ENCODE measurements around the gene MTFR1L. TPM values are rescaled to one million over a fixed set of nuclear protein-coding genes. Genes with fewer than 3 reads are reported as not detected.
A peak's percentile ranks its signal among the peaks of the same experiment; 100 is the strongest.

The MTFR1L gene
- total and polyA plus RNA-seq, 9 of the 15 experiments (the other 6 are each of a cell fraction or from before 2014, with no cell fraction given), result 41.4 to 98.5 (median 53.7) TPM

- no peak for TF ChIP-seq HOMEZ (CRISPR knock-in tag; IDR thresholded peaks at IDR 0.05)
- no peak for TF ChIP-seq NR2F6 (CRISPR knock-in tag; IDR thresholded peaks at IDR 0.05)
- peak; percentile 98 for TF ChIP-seq ZBTB7A (IDR thresholded peaks at IDR 0.05; ENCODE audit: borderline replicate concordance, control insufficient read depth, low read depth, low read length)
- TF ChIP-seq XRCC3 (IDR thresholded peaks at IDR 0.05), result no peak
- TF ChIP-seq TFAP4 (CRISPR knock-in tag; IDR thresholded peaks at IDR 0.05; ENCODE audit: borderline replicate concordance), result peak; percentile 53; the same call in 1 of the 2 replicates
- TF ChIP-seq SIN3B (IDR thresholded peaks at IDR 0.05; ENCODE audit: low read depth), result no peak
- no peak for TF ChIP-seq IRF1 (CRISPR knock-in tag; IDR thresholded peaks at IDR 0.05; ENCODE audit: borderline replicate concordance)
- no peak for TF ChIP-seq GTF2F1 (IDR thresholded peaks at IDR 0.05; ENCODE audit: low read depth, low read length)
- TF ChIP-seq NFIC (IDR thresholded peaks at IDR 0.05), result peak; percentile 20; the same call in 1 of the 2 replicates
- TF ChIP-seq SNAPC5 (CRISPR knock-in tag; IDR thresholded peaks at IDR 0.05), result no peak
- TF ChIP-seq ELK3 (CRISPR knock-in tag; IDR thresholded peaks at IDR 0.05), result no peak
- TF ChIP-seq TCF3 (CRISPR knock-in tag; IDR thresholded peaks at IDR 0.05), result peak; percentile 63
- 0 out of 2 replicates have a peak, but pooled peaks have one; percentile 20 for TF ChIP-seq MBD2 (IDR thresholded peaks at IDR 0.05; ENCODE audit: borderline replicate concordance, low read depth)
- no peak for TF ChIP-seq TCFL5 (CRISPR knock-in tag; conservative IDR thresholded peaks at IDR 0.05)
- TF ChIP-seq THRAP3 (IDR thresholded peaks at IDR 0.05; ENCODE audit: borderline replicate concordance), result no peak; the same call in 1 of the 2 replicates
- no peak for TF ChIP-seq ZNF780A (CRISPR knock-in tag; IDR thresholded peaks at IDR 0.05)
- no peak; the same call in 1 of the 2 replicates for TF ChIP-seq L3MBTL2 (IDR thresholded peaks at IDR 0.05)
- no peak for TF ChIP-seq MITF (IDR thresholded peaks at IDR 0.05)
- 0 out of 2 replicates have a peak, but pooled peaks have one; percentile 51 for TF ChIP-seq ZBED1 (IDR thresholded peaks at IDR 0.05)
- TF ChIP-seq ZNF75A (CRISPR knock-in tag; IDR thresholded peaks at IDR 0.05), result no peak
- peak; percentile 80; the same call in 1 of the 2 replicates for TF ChIP-seq CTBP1 (IDR thresholded peaks at IDR 0.05; ENCODE audit: borderline replicate concordance)
- no peak for TF ChIP-seq HMG20B (CRISPR knock-in tag; IDR thresholded peaks at IDR 0.05)
These were observed 41.8 kb downstream of the MTFR1L start (continued) for GRCh38 chr1:25861316-25862286.
